Stimulated activated CD4-positive, alpha-beta T cell treated with anti-CD3 and anti-CD28 coated beads, Interleukin-15, amount 100 ng/mL, for 24 hours (primary cell): Measurements from ENCODE around the gene DYRK1A.
"Not testable (repeated sequence)": the region's sequence is repeated elsewhere in the genome, so short reads cannot be mapped to it uniquely, and the experiment has no call there.

Source experiments
- DNase-seq: peaks from one replicate; pipeline ENCODE4 v3.0.0-alpha.2; 2020

Gene DYRK1A

DNA sequence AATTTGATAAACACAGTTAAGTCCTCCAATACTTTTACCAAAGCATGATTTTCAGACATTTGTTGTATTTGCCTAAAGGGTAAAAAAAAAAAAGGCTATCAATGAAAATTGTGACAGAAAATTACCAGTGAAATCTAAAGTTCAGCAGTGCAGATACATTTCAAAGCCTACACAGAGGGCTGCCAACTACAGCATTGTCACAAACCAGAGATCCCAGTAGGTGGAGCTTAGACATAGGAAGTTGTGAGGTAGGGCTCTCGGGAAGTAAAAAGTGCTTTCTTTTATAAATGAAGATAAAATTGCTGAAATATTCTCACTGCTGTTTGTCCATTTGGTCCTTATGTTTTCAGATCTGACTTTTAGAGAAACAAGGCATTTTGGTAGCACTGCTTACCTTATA lies 123.0 kb downstream of the DYRK1A start:
- DNase-seq: no peak

GRCh38 chr21:37490084-37490483 lies 123.5 kb downstream of the DYRK1A start:
- no peak for DNase-seq

- DNase-seq: no peak
Measured at GRCh38 chr21:37496972-37497371, 130.4 kb downstream of the DYRK1A start.

- no peak for DNase-seq
Measured at GRCh38 chr21:37498664-37499063, 132.1 kb downstream of the DYRK1A start.

- no peak for DNase-seq
Measured at GRCh38 chr21:37502947-37503346, 136.4 kb downstream of the DYRK1A start.

DNA sequence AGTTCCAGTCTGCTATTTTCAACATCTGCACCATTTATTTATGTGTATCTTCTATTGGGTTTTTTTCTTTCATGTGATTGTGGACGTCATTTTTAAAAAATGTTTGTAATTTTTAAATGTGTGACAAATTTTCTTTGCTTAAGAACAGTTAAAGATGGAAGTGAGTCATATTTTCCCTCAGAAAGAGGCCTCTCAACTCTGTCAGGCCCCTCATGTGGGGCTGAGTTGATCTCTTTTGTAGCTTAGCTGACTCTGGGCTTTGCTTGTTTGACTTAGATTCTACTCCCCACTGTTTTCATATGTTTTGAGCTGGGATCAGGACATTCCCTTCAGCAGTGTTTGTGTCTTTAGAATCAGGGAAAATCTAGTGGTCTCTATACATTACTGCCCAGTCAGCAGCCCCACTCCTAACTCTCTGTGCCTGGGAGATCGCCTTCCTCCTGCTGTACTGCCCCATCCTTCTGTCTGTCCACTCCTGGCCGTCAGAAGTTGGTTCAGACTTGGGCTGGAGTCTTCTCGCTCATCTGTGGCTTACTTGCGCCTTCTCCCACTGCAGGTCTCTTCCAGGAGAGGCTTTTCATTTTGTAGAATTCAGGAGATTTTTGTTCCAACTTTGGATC lies 137.4 kb downstream of the DYRK1A start:
- peak; percentile 32 for DNase-seq

- DNase-seq: no peak
Measured at GRCh38 chr21:37505963-37506362, 139.4 kb downstream of the DYRK1A start.

GRCh38 chr21:37507716-37508115 lies 141.1 kb downstream of the DYRK1A start:
- DNase-seq: no peak

DNA sequence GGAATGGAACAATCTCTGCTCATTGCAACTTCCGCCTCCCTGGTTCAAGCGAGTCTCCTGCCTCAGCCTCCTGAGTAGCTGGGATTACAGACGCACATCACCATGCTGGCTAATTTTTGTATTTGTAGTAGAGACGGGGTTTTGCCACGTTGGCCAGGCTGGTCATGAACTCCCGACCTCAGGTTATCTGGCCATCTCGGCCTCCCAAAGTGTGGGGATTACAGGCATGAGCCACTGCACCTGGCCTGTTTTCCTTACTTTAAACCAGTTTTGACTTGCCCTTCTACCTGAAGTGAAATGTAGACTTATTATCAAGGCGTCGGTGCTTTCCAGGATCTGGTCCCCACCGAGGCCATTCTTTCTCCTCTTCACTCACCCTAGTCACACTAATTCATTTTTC lies 141.8 kb downstream of the DYRK1A start:
- DNase-seq: no peak

GRCh38 chr21:37509802-37510393 lies 143.3 kb downstream of the DYRK1A start:
- no peak for DNase-seq

DNA sequence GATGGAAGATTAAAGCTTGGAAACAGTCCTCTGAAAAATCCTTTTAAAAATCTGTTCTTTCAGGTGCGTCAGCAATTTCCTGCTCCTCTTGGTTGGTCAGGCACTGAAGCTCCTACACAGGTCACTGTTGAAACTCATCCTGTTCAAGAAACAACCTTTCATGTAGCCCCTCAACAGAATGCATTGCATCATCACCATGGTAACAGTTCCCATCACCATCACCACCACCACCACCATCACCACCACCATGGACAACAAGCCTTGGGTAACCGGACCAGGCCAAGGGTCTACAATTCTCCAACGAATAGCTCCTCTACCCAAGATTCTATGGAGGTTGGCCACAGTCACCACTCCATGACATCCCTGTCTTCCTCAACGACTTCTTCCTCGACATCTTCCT lies 145.3 kb downstream of the DYRK1A start:
- no peak for DNase-seq

DNA sequence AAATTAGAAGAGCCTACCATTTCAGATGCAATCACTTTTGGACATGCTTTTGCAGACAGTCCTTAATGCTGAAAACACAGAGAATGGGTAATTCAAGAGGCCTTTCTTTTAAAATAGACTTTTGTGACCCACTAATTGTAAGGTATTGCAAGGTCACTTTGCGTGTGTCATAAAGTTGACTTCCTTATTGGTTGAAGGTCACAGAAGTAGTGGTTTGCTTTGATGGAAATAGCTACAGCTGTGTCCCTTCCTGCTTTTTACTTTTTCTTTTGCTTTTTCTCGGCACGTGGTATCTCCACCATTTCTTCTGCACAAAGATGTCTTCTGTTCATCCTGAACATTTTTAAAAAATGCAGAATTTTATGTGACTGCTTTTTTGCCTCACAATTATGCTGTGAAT lies 146.8 kb downstream of the DYRK1A start:
- DNase-seq: no peak

- DNase-seq: no peak
Measured at GRCh38 chr21:37514038-37514667, 147.6 kb downstream of the DYRK1A start.

- DNase-seq: no peak
Measured at GRCh38 chr21:37516998-37517397, 150.4 kb downstream of the DYRK1A start.

DNA sequence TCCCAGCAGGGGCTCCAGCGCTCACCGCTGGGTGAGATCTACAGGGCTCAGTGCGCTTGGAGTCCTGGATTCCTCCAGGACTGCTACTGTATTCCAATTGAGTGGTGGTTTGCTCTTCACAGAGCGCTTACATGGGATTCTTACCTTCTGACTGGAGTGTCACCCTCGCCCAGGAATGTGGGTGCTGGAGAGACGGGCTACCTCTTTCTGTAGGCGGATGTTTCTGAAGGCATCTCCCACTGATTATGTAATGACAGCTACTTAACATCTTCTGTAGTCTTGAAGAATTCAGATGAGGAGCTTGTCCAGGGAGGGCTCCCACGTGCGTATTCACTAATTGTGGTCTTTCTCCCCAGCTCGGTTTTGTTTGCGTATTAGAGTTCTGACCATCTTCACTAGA lies 154.2 kb downstream of the DYRK1A start:
- DNase-seq: no peak

DNA sequence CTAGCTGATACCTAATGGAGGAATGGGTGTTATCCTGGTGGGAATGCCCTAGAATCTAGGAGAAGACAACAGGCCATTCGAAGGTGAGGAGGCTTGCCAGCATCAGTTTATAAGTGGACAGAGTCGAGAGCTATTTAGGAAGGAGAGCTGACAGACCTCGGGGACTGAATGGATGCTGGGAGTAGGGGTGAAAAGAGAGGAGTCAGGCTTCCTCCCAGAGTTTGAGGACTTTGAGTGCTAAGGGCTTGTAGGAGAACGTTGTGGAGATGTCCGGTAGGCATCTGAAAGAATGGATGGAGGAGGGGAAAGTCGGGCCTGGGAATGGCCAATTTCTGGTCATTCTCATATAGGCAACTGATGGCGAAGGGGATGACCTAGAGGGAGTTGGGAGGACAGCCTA lies 155.1 kb downstream of the DYRK1A start:
- no peak for DNase-seq

GRCh38 chr21:37522641-37523295 lies 156.2 kb downstream of the DYRK1A start:
- no peak for DNase-seq

- DNase-seq: not testable (repeated sequence)
Measured at GRCh38 chr21:37524944-37525343, 158.4 kb downstream of the DYRK1A start.

DNA sequence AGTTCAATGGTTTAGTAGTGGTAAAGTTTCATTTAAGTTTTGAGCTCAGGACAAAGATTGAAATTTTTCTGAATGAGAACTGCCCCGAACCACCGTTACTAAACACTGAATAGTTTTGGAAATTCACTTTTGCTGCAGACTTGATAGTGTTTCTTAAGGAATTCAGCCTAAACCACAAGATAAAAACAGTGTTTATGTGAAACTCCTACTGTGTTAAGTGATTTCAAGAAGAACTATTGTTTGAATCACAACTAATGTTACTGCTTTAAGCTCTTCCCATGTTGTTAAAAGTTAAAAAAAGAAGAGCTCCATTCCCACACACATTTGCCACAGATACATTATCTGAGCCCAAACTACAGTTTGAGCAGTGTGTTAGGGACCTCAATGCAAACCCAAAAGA lies 159.2 kb downstream of the DYRK1A start:
- no peak for DNase-seq

GRCh38 chr21:37527103-37527502 lies 160.5 kb downstream of the DYRK1A start:
- DNase-seq: no peak

GRCh38 chr21:37527716-37528115 lies 161.1 kb downstream of the DYRK1A start:
- DNase-seq: no peak

GRCh38 chr21:37528150-37528937 lies 161.8 kb downstream of the DYRK1A start:
- no peak for DNase-seq

DNA sequence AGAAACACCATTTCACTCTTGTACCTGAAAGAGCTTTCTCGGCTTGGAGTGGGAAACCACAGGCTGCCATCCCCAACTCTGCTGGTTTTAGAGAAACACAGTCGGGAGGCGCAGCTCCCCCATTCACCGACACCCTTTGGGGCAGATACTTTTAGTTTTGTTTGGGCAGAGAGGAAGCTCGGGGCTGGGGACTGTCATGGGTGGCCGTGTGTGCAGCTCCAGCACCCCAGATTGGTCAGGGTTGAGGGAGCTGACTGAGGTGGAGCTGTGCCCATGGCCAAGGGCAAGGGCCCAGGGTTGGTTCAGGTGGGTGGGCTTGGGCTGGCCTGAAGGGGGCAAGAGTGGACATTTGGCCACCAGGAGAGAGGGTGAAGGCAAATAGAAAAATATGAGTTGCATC lies 163.1 kb downstream of the DYRK1A start:
- DNase-seq: no peak
